Amniotic stem cell (primary cell): ENCODE data around the gene CIB1.

Source experiments
- DNase-seq: peaks from one replicate; lab custom pipeline; 2025; lab: John Stamatoyannopoulos, UW

The CIB1 gene

DNA sequence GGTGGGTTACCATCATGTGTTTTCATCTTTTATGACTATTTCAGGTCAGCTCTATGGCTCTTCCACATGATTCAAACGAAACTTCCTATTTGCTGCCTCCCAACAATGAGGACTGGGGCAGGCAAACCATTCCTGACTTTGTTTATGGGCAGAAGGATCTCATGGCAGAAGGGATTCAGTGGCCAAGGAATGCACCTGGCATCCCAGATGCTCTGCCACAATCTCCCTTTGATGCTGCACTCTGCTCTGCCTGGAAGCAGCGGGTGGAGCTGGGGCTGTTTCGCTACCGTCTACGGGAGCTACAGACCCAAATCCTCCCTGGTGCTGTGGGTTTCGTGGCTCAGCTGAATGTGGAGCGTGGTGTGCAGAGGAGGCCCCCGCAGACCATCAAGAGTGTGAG, 7.1 kb upstream of the CIB1 start:
- no peak for DNase-seq

DNA sequence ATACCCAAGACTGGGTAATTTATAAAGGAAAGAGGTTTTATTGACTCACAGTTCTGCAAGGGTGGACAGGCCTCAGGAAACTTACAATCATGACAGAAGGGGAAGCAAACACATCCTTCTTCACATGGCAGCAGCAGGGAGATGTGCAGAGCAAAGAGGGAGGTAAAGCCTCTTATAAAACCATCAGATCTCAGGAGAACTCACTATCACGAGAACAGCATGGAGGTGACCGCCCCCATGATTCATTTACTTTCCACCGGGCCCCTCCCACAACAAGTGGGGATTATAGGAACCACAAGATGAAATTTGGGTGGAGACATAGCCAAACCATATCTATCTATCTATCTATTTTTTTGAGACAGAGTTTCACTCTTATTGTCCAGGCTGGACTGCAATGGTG, 5.6 kb upstream of the CIB1 start:
- DNase-seq: no peak

DNA sequence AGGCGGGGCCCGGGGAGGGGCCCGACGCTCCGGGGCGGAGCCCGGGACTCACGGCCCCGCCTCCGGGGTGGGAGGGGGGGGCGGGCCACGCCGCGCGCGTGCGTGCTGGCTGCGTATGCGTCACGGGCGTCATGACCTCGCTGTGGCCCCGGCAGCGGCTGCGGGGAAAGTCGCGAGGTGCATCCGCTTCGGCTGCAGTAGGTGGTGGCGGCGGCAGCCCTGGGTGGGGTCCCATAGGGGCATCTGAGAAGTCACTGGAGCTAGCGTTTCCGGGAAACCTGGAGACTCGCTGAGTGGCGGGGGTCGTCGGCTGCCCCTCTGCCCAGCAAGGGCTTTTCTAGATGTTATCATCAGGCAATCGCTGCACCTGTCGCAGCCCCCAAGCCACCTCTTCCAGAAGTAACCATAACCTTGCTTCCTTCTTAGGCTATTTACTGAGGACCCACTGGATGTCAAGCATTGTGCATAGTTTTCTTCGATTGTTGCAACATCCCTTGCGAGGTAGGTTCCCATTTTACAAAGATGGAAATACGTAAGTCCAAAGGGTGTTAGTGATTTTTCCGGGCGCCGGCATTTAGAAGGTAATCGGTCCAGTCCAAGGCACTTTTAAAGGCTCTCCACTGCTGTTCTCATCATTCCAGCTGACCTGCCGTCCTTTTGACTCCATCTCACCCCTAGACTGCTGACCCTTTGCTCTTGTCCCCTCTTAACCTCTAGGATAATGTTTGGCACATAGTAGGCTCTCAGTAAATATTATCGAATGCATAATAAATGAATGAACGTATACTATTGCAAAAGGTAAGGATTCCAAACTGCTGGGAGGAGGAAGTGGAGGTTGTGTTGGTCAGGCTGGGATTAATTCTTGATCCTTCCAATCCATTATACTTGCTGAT, 601 bp upstream of the CIB1 start, which contains the start of gene GDPGP1:
Gene GDPGP1 (plus strand): TSS at position 114 of the 893 bp plus-strand sequence. CDS start 6,700 bp downstream, outside the sequence.
- DNase-seq: no peak

DNA sequence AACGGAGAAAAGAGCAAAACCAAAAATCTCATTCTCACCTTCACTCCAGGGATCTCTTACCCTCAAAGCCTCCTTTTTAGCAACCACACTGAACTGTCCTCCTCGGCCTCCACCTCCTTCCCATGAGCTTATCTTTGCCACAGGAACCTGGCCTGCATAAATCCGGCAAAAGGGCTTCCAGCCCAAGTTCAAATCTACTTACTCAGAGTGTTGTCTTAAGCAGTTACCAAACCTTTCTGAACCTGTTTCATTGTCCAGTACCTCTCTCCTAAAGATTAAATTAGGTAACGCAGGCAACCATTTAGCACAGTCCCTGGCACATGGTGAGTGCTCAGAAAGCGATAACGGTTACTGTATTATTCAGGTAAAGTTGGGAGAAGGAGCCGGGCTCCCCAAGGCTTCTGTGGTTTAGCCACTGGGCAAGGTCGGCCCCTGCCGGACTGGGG, 777 bp downstream of the CIB1 start:
- DNase-seq: peak; percentile 32

DNA sequence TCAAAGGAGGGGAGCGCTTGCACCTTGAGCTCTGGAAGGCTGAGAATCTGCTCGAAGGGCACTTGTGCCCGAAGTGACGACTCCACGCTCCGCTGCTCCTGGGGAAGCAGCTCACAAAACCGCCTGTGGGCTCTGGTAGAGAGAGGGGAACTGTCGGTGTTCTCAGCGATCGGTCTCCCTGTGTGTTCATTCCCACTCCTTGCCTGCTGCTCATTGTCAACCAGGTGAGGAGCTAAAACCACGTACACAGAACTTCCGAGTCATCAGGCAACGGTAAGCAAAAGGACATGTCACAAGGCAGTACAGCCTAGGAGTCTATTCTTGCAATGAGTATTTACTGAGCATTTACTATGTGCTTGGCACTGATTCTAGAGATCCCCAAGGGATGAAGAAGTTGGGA, 1.5 kb downstream of the CIB1 start:
- DNase-seq: no peak

DNA sequence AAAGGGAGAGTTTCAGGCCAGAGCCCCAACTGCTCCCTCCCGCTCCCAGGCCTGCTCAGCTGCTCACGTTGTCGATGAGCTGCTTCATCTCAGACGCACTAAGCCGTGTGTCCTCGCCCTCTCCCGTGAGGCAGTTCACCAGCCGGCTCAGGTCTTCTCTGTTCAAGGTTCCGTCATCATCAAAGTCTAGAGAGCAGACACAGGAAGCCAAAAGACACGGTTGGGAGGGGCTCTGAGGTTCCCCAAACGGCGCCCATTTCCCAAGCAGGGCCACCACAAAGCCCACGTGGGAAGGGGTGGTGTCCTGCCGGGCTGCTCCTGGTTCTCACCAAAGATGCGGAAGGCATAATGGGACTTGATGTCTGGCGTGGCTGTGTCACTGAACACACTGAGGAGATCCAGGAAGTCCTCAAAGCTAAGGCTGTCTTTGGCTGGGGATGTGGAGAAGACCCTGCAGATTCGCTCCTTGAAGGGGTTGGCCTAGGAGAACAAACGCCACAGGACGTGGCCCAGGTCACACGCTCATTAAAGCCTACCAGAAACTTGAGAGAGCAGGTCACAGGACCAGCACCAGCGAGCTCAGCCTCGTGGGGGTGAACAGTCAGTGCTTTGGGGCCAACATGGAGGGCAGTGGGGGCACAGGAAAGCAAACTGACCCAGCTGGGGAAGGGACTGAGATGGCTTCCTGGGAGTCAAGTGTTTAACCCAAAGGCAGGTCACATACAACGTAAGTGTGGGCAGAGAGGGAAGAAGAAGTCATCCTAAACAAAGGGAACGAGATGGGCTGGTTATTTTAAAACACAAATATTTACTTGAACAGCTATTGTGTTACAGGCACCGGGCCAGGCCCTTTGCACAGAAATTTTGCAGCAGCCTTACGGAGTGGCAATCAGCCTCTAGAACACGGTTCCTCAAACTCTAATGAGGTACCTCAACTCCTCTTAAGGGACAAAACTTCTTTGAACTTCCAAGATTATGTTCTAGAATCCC, 2.4 kb downstream of the CIB1 start:
- DNase-seq: no peak

DNA sequence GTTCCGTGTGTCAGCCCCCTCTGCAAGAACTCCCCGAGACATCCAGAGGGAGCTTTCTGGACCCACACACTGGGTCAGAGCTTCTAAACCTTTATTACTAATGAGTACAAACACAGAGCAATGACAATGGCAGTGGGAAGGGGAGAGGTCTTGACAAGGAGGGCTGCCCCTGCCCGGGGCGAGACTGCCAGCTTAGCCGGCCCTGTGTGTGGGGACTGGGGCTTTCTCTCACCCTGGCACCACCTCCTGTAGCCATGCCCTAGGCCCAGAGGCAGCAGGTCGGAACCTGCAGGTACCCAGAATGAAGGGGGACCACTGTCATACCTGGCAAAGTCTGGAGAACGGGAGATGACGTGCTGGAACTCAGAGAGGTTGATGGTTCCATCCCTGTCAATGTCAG, 3.1 kb downstream of the CIB1 start:
- no peak for DNase-seq

DNA sequence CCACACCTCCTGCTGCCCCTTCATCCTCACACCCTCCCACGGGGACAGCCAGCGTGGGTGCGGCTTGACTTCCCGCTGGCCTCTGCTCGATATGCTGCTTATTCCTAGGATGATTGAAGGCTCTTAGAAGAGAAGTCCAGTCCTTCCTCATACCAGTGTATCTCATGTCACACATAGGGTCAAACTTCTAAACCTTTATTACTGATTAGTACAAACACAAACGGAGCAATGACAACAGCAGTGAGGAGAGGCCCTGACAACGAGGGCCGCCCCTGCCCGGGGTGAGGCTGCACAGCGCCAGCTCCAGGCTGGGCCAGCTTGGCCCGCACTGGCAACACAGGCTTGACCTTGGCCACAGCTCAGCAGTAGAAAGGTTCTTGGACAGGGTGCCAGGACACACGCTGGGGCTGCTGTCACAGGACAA, 3.7 kb downstream of the CIB1 start:
- DNase-seq: no peak

DNA sequence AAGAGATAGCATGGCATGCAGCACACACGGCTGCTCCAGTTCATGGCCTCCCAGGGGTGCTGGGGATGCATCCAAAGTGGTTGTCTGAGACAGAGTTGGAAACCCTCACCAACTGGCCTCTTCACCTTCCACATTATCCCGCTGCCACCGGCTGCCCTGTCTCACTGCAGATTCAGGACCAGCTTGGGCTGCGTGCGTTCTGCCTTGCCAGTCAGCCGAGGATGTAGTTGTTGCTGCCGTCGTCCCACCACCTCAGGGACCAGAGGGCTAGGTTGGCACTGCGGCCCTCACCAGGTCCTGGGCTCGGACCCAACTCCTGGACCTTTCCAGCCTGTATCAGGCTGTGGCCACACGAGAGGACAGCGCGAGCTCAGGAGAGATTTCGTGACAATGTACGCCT, 4.8 kb downstream of the CIB1 start:
- no peak for DNase-seq

DNA sequence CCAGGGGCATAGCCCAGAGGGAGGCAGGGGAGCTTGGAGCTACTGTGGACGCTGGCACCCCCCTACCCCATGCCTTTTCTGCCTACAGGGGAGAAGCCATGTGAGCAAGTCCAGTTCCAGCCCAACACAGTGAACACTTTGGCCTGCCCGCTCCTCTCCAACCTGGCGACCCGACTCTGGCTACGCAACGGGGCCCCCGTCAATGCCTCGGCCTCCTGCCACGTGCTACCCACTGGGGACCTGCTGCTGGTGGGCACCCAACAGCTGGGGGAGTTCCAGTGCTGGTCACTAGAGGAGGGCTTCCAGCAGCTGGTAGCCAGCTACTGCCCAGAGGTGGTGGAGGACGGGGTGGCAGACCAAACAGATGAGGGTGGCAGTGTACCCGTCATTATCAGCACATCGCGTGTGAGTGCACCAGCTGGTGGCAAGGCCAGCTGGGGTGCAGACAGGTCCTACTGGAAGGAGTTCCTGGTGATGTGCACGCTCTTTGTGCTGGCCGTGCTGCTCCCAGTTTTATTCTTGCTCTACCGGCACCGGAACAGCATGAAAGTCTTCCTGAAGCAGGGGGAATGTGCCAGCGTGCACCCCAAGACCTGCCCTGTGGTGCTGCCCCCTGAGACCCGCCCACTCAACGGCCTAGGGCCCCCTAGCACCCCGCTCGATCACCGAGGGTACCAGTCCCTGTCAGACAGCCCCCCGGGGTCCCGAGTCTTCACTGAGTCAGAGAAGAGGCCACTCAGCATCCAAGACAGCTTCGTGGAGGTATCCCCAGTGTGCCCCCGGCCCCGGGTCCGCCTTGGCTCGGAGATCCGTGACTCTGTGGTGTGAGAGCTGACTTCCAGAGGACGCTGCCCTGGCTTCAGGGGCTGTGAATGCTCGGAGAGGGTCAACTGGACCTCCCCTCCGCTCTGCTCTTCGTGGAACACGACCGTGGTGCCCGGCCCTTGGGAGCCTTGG, 5.6 kb downstream of the CIB1 start:
- DNase-seq: no peak

DNA sequence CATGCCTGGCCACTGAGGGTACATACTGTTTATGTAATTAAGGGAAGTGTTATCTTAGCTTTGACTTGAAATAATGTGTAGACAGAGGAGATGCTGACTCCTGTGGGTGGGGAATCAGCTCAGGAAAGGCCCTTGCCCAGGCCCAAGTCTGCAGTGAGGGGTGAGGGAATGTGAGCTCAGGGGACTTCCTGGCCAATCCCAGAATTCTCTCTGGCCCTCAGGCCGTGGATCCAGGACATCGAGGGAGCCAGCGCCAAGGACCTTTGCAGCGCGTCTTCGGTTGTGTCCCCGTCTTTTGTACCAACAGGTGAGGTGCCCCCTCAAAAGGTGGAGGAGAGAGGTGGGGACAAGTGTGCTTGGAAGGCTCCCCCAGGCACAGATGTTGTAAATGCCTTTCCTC, 6.4 kb downstream of the CIB1 start:
- DNase-seq: no peak

DNA sequence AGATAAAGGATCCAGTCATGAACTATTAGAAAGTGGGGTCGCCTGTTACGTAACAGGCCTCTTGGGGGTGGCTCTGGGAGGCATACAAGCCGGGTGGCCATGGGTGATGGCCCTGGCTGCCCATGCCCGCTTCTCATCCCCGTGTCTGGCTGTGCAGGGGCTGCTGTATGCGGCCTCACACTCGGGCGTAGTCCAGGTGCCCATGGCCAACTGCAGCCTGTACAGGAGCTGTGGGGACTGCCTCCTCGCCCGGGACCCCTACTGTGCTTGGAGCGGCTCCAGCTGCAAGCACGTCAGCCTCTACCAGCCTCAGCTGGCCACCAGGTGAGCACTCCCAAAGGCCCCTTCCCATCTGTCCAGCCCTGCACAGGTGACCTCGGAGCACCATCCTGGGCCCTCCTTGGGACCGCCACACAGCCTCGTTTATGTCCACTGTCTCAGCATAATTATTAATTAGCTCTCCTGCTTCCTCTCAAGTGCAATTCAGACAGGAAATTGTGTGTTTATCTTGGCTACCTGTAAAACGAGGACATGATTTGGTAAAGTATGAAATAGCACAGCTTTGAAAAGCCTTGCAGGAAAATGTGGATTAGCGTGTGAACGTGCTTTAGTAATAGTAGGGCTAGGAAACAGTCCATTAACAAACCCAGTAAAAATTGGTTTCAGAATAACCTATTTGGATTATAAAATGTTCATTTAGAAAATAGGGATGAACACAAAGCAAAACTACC, 8.1 kb downstream of the CIB1 start:
- no peak for DNase-seq

DNA sequence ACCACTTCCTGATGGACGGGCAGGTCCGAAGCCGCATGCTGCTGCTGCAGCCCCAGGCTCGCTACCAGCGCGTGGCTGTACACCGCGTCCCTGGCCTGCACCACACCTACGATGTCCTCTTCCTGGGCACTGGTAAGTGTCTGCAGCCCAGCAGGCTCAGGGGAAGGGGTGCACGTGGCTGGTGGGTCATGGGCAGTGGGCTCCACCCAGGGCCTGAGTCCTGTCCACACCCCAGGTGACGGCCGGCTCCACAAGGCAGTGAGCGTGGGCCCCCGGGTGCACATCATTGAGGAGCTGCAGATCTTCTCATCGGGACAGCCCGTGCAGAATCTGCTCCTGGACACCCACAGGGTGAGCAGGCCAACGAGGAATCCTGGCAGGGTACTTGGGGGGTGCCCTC, 8.7 kb downstream of the CIB1 start:
- no peak for DNase-seq

DNA sequence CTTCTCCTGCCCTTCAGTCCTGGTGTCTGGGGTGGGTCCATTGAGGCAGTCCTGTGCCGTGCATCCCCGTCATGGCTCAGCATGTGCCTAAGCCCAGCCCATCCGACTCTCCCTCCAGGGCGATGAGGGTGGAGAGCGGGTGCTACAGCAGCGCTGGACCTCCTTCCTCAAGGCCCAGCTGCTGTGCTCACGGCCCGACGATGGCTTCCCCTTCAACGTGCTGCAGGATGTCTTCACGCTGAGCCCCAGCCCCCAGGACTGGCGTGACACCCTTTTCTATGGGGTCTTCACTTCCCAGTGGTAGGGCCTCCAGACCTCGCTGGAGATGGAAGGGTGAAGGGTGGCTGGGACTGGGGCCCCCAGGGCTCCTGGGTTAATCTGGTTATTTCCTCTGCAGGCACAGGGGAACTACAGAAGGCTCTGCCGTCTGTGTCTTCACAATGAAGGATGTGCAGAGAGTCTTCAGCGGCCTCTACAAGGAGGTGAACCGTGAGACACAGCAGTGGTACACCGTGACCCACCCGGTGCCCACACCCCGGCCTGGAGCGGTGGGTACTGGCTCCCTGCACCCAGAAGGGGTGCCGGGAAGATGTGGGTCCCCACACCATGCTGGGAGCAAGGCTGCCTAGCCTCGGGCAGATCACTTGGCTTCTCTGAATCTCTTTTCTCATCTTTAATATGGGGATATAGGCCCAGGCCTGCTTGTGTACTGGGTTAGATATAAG, 10.1 kb downstream of the CIB1 start:
- no peak for DNase-seq

DNA sequence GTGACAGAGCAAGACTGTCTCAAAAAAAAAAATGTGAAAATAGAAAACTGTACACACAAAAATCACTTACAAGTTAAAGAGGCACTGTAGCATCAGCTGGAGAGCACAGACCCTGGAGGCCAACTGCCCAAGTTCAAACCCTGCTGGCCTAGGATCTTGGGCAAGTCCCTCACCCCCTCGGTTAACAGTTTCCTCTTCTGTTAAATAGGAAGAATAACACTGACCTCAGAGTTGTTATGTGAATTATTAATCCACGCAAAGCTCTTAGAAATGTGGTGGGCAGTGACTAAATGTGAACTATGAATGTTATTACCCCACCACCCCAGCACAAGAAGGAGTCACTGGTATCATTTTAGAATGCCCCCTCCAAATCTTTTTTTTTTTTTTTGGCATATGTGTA, 11.2 kb downstream of the CIB1 start:
- DNase-seq: no peak

DNA sequence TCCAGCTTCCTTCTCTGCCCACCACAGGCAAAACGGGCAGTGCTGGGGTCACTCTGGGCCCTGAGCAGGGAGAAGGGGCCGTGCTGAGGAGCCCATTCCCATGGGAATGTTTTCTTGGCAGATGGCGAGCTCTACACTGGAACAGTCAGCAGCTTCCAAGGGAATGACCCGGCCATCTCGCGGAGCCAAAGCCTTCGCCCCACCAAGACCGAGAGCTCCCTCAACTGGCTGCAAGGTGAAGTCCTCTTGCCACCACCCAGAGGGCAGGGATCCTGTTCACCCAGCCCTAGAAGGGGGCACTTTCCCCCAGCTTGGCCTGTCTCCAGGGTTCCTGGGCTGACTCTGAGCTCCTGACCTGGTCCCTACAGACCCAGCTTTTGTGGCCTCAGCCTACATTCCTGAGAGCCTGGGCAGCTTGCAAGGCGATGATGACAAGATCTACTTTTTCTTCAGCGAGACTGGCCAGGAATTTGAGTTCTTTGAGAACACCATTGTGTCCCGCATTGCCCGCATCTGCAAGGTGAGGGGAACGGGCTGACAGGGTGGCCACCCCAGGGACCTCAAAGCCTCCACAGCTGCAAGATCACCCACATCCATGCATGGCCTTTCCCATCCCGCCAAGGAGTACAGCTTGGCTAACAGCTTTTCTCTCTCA, 12.4 kb downstream of the CIB1 start:
- DNase-seq: peak; percentile 26

DNA sequence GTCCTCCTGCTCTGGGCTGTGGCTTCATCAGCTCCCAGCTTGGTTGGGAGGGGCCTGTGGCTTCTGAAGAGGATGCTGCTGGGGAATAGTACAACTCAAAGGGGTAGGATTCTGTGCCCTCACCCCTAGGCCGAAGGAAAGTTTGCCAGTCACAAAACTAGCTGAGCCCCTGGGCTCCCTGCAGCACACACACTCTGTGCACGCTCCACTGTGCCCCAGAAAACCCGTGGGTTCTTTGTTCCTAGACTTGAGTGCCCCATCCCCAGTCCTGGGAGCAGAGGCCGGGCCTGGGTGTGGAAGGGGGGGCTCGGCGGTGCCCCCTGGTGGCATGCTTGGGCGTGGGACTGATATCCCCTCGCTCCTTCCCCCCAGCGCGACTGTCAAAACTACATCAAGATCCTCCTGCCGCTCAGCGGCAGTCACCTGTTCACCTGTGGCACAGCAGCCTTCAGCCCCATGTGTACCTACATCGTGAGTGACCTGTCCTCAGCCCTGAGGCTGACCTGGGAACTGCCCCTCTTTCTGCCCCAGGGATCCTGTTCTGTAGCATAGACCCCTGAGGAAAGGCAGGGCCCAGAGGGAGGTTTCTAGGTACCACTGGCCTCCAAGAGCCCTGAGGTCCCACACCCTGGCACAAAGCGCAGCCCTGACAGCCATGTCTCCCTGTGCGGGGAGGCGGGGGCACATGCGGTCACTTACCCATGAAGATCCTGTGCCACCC, 14.2 kb downstream of the CIB1 start:
- DNase-seq: no peak

DNA sequence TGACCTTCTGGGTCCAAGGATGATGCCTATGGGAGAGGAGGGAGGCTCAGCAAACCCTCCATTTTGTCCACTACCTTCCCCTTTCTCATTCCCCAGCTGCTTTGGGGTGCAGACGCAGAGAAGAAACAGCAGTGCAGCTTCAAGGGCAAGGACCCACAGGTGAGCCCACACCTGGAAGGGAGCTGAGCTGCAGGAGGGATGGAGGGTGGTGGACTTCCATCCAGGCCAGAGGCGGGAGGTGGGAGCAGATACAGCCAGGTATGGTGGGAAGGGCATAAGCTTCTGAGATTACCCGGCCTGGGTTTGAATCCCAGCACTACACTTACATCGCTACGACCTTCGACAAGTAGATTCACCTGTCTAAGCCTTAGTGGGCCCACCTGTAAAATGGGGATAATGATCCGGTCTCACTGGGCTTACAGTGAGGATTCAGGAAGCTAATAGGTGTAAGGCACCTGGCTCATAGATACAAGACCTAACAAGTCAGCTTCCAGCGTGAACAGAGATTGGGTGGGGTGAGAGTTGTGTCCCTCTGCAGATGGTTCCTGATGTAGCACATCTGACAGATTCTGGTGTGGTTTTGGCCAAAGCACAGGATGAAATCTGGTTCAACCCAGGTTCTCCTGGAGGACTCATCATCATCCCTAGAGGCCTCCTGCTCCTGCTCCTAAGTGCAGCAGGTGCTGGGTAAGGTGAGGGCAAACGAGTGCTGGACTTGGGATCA, 15.9 kb downstream of the CIB1 start:
- DNase-seq: no peak
